Femur (tissue), 1 donor: ENCODE measurements around the gene MYOM3.
"Not testable (repeated sequence)": the region's sequence is repeated elsewhere in the genome, so short reads cannot be mapped to it uniquely, and the experiment has no call there.

Experiments used
- DNase-seq: peaks from one replicate; pipeline ENCODE4 v3.0.0-alpha.2; 2017

MYOM3 gene

GRCh38 chr1:24022581-24023361 is 89.2 kb downstream of the MYOM3 start:
- DNase-seq: no peak

- peak; percentile 41 for DNase-seq
Observed at GRCh38 chr1:24021403-24022266, 90.3 kb downstream of the MYOM3 start.

GRCh38 chr1:24020470-24020869 is 91.5 kb downstream of the MYOM3 start:
- DNase-seq: no peak

- peak; percentile 76 for DNase-seq
Observed at GRCh38 chr1:24020025-24020424, 91.9 kb downstream of the MYOM3 start.

- peak; percentile 97 for DNase-seq
Observed at GRCh38 chr1:24018611-24019580, 93.0 kb downstream of the MYOM3 start.

GRCh38 chr1:24015221-24016210 is 96.4 kb downstream of the MYOM3 start:
- peak; percentile 67 for DNase-seq

- not testable (repeated sequence) for DNase-seq
Observed at GRCh38 chr1:24012878-24013277, 99.1 kb downstream of the MYOM3 start.

- no peak for DNase-seq
Observed at GRCh38 chr1:24010650-24011049, 101.3 kb downstream of the MYOM3 start.

- no peak for DNase-seq
Observed at GRCh38 chr1:24009406-24009805, 102.5 kb downstream of the MYOM3 start.

- not testable (repeated sequence) for DNase-seq
Observed at GRCh38 chr1:24008574-24009184, 103.3 kb downstream of the MYOM3 start.

- DNase-seq: no peak
Observed at GRCh38 chr1:24007079-24007478, 104.9 kb downstream of the MYOM3 start.
